H54 (cell line): Measurements from ENCODE around the gene CLBA1.
A peak's percentile ranks its signal among the peaks of the same experiment; 100 is the strongest.

ENCODE experiments used
- DNase-seq: peaks from one replicate; pipeline ENCODE4 v3.0.0; 2011; ENCODE audit warnings: low spot score, mixed read lengths; ENCODE audit not compliant: insufficient read length
- FAIRE-seq: peaks from 3 replicates; lab custom pipeline; 2011; peaks lifted over from hg19 to GRCh38; lab: Jason Lieb, UNC
- POLR2A ChIP-seq: IDR thresholded peaks from 2 replicates; pipeline ENCODE4 v1.6.1; 2011; ENCODE audit warnings: low read depth, mild to moderate bottlenecking, low read length

The CLBA1 gene

DNA sequence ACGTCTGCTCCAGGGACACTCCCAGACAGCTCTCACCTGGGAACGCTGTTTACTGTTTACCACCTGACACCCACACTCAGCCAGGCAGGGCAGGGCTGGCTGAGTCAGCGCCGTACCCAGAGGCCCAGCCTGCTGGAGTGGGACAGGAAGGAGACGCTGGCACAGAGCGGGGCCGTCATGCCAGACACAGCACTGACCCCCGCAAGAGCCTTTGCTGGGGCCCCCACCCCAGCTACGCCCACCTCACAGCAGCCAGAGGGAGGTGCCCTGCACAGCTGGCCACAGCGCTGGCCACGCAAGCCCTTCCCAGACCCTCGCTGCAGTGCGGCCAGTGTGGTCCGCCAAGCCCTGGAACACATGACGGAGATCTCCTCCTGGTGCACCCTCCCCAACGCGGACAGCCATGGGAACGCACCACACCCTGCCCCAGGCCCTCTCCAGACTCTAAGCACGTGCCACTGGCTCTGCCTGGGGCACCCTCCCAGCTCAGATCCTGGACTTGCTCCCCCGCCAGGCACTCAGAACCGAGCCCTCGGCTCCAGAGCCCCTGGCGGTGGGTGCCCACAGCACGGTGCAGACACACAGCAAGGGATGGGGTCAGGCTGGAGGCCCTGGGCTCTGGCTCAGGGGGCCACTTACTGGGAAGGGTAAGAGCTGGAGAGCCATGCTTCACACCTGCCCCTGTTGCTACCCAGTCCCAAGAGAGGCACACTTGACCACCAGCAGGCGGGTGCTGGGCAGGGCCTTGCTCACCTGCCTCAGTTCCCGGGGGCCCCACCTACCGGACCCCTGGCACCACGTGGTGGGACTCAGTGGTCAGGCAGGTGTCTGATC, 13.1 kb upstream of the CLBA1 start:
- peak; percentile 75 for DNase-seq
- 0 out of 2 replicates have a peak, but pooled peaks have one; percentile 13 for TF ChIP-seq POLR2A

GRCh38 chr14:104973135-104973384, 12.5 kb upstream of the CLBA1 start:
- FAIRE-seq: peak; percentile 79
- TF ChIP-seq POLR2A: 0 out of 2 replicates have a peak, but pooled peaks have one; percentile 18

More for the DNA sequence above, 13.1 kb upstream of the CLBA1 start:
- peak; percentile 38 for FAIRE-seq

DNA sequence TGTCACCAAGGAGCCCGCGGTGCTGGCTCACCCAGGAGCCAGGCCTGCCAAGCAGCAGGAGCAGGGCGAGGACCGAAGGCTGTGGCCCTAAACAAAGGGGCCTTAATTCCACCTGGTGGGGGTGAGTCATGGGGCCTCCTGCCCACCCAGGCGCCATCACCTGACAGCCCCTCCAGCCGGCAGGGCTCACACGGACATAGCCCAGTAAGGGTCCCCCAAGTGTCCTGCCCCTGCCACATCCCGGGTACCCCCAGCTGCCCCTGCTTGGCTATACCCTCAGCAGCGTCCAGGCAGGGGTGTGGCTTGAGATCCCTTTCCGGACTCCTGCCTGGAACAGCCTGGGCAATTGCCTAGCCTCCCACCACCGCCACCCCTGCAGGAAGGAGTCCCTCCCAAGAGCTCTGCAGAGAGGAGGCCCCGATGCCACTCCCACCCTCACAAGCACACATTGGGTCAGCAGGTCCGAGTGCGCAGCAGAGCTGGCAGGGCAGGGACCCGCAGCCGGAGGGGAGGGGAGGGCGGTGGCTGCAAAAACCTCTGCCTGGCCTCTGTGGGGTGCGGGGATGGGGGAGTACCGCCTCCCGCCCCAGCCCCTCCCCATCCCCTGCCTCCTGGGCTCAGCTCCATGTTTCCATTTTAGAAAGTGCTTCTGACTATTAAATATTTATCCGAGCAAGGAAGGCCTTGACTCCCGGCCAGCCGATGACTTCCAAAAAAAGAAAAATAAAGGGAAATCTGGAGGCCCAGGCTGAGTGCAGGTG, 12.0 kb upstream of the CLBA1 start:
- DNase-seq (peak; percentile 86), FAIRE-seq (peak; percentile 11)
- TF ChIP-seq POLR2A: no peak

More at GRCh38 chr14:104973135-104973384, 12.5 kb upstream of the CLBA1 start:
- DNase-seq: no peak

- TF ChIP-seq POLR2A: no peak
- no peak for FAIRE-seq
- no peak for DNase-seq
Measured at GRCh38 chr14:104974146-104974541, 11.4 kb upstream of the CLBA1 start.

- no peak for DNase-seq
- TF ChIP-seq POLR2A: no peak
- no peak for FAIRE-seq
Measured at GRCh38 chr14:104974665-104975390, 10.8 kb upstream of the CLBA1 start.

GRCh38 chr14:104975481-104976197, 9.9 kb upstream of the CLBA1 start:
- FAIRE-seq: no peak
- DNase-seq: no peak
- TF ChIP-seq POLR2A: no peak

DNA sequence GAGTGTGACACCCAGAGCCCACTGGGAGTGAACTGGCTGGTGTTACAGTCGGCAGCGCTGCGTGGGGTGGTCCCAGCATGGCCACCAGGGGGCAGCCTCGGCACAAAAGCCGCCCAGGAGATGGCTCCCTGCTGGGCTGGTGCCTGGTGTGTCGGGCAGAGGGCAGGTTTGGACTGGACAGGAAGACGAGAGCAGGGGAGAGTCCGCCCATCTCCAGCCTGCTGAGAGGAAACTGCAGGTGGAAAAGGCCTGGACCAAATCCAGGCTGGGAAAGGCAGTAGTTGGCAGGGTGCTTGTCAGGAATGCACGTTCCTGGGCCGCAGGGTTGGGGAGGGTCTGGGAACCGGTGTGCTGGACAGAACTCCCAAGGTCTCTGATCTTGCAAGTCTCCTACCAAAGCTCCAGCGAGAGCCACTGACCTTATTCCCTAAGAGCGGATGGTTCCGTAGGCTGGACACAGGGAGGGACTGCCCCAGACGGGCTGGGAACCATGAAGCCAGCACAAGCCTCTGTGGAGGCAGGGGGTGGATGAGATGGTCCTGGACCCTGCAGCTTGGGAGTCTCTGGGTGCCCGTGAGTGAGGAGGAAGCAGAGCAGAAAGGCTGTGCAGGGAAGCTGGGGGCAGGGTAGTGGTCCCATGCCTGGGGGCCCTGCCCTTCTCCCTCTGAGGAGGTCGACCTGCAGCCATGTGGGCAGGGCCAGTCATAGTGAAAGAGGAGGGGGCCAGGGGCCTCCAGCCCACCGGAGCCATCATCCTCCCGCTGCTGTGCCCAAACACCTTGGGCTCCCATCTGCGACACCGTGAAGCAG, 9.2 kb upstream of the CLBA1 start:
- FAIRE-seq (peak; percentile 62), DNase-seq (peak; percentile 82)
- TF ChIP-seq POLR2A: no peak

DNA sequence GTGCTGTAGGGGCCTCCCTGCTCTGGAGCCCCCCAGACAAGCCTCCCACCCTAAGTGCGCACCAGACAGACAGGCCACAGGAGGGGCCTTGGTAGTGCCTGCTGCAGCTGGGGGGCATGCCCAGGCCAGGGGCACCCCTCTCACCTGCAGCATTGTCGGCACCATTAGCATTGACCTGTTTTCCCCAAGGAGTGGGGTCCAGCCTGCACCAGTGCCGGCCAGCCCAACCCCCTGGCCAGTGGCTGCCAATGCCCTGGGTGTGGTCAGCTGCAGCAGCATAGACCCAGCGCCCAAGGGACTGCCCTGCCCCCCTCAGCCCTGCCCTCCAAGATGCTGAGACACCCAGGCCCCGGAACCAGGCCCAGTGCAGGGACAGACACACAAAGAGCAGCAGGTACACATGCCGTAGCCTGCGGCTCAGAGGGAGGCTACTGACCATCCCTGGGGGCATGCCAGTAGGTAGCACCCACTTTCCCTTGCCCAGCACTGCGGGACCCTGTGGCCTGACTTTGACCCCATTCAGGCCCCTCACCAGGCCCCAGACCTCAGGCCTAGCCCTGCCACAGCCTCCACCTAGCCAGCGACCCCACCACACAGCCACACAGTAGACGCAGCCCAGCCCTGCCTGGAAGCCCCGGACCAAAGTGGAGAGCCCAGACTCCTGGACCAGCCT, 8.4 kb upstream of the CLBA1 start:
- FAIRE-seq (no peak), DNase-seq (no peak)
- TF ChIP-seq POLR2A: no peak

- peak; percentile 39 for TF ChIP-seq POLR2A
- no peak for FAIRE-seq
- no peak for DNase-seq
Measured at GRCh38 chr14:104977681-104978653, 7.6 kb upstream of the CLBA1 start, which contains the start of gene AHNAK2. TSS of gene AHNAK2 (minus strand) at chr14:104978374. CDS start at chr14:104978237, 137 bp downstream.

DNA sequence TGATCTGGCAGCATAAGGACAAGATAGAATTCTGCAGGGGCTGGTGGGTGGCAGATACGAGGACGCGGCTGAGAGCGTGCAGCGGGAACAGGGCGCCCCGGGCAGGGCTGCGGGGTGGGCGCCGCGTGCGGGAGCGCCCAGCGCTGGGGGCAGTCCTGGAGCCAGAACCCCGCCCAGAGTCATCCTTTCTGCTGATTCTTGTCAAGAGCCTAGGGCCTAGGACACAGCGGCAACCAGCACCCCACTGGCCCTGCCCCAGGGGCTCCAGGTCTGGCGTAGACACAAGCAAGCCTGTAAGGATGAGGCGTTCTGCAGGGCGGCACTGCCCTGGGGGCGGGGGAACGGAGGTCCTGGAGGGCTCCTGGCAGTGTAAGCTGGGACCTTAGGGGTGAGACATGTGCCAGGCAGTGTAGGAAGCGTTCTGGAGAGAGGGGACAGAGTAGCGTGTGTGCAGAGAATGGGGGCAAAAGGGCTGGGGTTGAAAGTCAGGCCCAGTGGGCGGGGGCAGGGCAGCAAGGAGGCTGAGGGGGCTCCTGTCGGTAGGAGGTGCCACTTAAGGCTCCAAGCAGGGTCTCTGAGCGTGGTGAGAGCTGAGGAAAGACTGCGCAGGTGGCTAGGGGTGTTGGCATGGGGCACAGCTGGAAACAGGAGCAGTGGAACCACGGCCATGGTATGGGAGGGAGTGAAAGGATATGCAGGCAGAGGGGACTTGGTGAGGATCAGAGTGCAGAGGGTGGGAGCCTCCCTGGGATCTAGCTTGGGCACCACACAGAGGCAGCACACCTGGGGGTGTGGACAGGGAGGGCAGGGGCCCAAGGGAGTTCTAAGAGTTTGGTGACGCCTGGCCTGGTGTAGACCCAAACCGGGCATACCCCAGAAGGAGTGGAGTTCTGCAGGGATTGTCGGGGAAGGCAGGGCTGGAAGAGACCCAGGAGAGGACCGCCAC, 6.6 kb upstream of the CLBA1 start:
- no peak for DNase-seq
- no peak for FAIRE-seq
- TF ChIP-seq POLR2A: no peak
